GM12872 (cell line): ENCODE measurements around the gene NTN3.

Experiments
- TF ChIP-seq, protein P1 (sequence below): IDR thresholded peaks from 3 replicates; pipeline ENCODE4 v1.5.1; 2011; ENCODE audit warnings: low read depth, mild to moderate bottlenecking, low read length, moderate library complexity; ENCODE audit not compliant: insufficient read depth

Gene NTN3

GRCh38 chr16:2492292-2492691, 21.2 kb downstream of the NTN3 start:
- TF ChIP-seq, protein P1, sequence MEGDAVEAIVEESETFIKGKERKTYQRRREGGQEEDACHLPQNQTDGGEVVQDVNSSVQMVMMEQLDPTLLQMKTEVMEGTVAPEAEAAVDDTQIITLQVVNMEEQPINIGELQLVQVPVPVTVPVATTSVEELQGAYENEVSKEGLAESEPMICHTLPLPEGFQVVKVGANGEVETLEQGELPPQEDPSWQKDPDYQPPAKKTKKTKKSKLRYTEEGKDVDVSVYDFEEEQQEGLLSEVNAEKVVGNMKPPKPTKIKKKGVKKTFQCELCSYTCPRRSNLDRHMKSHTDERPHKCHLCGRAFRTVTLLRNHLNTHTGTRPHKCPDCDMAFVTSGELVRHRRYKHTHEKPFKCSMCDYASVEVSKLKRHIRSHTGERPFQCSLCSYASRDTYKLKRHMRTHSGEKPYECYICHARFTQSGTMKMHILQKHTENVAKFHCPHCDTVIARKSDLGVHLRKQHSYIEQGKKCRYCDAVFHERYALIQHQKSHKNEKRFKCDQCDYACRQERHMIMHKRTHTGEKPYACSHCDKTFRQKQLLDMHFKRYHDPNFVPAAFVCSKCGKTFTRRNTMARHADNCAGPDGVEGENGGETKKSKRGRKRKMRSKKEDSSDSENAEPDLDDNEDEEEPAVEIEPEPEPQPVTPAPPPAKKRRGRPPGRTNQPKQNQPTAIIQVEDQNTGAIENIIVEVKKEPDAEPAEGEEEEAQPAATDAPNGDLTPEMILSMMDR = no peak

- TF ChIP-seq, protein P1 = no peak
These were observed 22.5 kb downstream of the NTN3 start for GRCh38 chr16:2493605-2494004.

DNA sequence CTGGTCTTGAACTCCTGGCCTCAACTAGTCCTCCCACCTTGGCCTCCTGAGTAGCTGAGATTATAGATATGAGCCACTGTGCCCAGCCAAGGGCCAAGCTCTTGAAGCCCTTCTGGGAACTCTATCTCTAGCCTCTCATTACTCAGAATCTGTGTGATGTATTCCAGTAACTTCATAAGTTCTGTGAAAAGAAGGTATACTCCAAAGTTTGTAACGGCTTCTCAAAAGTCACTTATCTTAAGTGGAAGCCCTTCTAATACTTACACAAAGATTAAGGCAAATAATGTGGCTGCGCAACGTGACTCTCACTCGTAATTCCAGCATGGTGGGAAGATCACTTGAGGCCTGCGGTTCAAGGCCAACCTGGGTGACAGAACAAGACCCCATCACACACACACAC, 23.5 kb downstream of the NTN3 start:
- TF ChIP-seq, protein P1 = no peak

- TF ChIP-seq, protein P1 = no peak
These were observed 23.9 kb downstream of the NTN3 start for GRCh38 chr16:2495041-2495440.

DNA sequence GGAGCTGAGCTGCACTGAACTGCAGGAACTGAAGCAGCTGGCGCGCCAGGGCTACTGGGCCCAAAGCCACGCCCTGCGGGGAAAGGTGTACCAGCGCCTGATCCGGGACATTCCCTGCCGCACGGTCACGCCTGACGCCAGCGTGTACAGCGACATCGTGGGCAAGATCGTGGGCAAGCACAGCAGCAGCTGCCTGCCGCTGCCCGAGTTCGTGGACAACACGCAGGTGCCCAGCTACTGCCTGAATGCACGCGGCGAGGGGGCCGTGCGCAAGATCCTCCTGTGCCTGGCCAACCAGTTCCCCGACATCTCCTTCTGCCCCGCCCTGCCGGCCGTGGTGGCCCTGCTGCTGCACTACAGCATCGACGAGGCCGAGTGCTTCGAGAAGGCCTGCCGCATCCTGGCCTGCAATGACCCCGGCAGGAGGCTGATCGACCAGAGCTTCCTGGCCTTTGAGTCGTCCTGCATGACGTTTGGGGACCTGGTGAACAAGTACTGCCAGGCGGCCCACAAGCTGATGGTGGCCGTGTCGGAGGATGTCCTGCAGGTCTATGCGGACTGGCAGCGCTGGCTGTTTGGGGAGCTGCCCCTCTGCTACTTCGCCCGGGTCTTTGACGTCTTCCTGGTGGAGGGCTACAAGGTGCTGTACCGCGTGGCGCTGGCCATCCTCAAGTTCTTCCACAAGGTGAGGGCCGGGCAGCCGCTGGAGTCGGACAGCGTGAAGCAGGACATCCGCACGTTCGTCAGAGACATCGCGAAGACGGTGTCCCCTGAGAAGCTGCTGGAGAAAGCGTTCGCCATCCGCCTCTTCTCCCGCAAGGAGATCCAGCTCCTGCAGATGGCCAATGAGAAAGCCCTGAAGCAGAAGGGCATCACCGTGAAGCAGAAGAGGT, 25.4 kb downstream of the NTN3 start:
- TF ChIP-seq, protein P1 = no peak

DNA sequence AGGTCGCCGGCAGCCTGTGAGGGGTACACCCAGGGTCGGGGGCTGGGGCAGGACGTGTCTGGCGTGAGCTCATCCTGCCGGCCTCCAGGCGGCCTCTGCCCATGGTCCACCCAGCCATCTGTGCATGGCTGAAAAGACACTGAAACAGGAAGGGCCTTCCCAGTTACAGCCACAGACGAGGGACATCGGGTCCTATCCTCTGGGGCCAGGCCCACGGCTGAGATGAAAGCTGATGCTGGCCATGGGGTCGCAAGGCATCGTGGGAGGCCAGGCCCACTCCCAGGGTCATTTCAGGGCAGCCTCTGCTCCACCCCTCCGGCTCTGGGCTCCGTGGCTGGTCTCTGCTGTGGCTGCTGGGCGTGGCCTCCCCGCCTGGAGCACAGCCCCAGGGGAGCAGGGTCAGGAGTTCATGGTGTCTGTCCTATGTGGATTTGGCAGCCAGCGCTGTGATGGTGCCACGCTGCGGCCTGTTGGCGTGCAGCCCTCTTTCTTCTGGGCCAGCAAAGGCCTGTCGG, 26.1 kb downstream of the NTN3 start:
- TF ChIP-seq, protein P1 = no peak

DNA sequence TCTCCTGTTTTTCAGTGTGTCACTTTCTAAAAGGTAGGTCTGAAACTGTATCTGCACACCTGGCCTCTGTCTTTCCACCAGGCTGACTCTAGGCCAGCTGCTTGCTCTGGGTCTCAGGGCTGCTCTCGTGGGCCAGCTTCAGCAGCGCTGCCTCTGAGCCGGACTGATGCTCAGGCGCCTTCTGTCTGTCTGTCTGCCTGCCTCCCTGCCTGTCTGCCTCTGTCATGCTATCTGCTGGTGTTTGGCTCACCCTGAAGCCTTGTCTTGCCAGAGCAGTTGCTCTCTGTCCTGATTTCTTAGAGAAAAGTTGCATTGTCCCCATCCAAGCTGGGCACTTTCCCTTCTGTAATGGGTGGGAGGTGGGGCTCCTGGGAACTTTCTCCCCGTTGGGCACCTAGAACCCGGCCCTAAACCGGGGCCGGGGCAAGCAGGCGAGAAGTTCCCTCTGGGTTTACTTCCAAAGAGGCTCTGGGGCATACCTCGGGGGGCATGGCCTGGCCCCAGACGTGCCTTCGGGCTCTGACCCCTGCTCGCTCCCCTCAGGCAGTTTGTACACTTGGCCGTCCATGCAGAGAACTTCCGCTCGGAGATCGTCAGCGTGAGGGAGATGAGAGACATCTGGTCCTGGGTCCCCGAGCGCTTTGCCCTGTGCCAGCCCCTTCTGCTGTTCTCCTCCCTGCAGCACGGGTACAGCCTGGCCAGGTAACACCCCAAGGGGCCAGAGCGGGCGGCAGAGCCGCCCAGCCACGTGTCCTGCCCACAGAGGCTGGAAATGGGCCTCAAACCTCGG, 26.8 kb downstream of the NTN3 start:
- TF ChIP-seq, protein P1 = no peak
